ENCODE measurements around the gene PES1.
"Not testable (repeated sequence)": the region's sequence is repeated elsewhere in the genome, so short reads cannot be mapped to it uniquely, and the experiment has no call there.

The PES1 gene

DNA sequence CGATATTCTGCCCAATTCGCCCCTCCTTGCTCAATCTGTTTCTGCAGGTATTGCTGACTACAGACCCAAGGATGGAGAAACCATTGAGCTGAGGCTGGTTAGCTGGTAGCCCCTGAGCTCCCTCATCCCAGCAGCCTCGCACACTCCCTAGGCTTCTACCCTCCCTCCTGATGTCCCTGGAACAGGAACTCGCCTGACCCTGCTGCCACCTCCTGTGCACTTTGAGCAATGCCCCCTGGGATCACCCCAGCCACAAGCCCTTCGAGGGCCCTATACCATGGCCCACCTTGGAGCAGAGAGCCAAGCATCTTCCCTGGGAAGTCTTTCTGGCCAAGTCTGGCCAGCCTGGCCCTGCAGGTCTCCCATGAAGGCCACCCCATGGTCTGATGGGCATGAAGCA, 34.7 kb upstream of the PES1 start:
- peaks cover 12% of the 10 kb centered on the region for H3K36me3 ChIP-seq (ENCODE audit: insufficient read depth, low read length)
- H3K9me3 ChIP-seq (ENCODE audit: low read length), result no peaks in the 10 kb centered on the region
- H3K4me1 ChIP-seq (ENCODE audit: insufficient read depth, low read length), result no peaks in the 10 kb centered on the region
- no peaks in the 10 kb centered on the region for H3K27me3 ChIP-seq (ENCODE audit: control insufficient read depth in 1 of 2, insufficient read depth in 2 of 2, low read length in 2 of 2)
- no peak overlapping the region for H3K9ac ChIP-seq (ENCODE audit: low read length)
- no peak overlapping the region for H3K27ac ChIP-seq (ENCODE audit: low read depth, low read length)
- H3K4me3 ChIP-seq (ENCODE audit: low read depth in 1 of 2, low read length in 2 of 2), result no peak overlapping the region

DNA sequence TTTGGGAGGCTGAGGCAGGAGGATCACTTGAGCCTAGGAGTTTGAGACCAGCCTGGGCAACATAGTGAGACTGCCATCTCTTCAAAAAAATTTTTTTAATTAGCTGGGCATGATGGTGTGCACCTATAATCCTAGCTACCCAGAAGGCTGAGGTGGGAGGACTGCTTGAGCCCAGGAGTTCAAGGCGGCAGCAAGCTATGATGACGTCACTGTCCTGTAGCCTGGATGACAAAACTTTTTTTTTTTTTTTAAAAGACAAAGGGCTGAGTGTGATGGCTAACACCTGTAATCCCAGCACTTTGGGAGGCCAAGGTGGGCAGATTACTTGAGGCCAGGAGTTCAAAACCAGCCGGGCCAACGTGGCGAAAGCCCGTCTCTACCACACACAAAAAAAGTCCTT, 28.2 kb upstream of the PES1 start:
- not testable (repeated sequence) for H3K9ac ChIP-seq (ENCODE audit: low read length); H3K27ac ChIP-seq (ENCODE audit: low read depth, low read length); H3K4me1 ChIP-seq (ENCODE audit: insufficient read depth, low read length); H3K27me3 ChIP-seq (ENCODE audit: control insufficient read depth in 1 of 2, insufficient read depth in 2 of 2, low read length in 2 of 2); H3K9me3 ChIP-seq (ENCODE audit: low read length); H3K4me3 ChIP-seq (ENCODE audit: low read depth in 1 of 2, low read length in 2 of 2)
- peaks cover 27% of the 10 kb centered on the region for H3K36me3 ChIP-seq (ENCODE audit: insufficient read depth, low read length)

DNA sequence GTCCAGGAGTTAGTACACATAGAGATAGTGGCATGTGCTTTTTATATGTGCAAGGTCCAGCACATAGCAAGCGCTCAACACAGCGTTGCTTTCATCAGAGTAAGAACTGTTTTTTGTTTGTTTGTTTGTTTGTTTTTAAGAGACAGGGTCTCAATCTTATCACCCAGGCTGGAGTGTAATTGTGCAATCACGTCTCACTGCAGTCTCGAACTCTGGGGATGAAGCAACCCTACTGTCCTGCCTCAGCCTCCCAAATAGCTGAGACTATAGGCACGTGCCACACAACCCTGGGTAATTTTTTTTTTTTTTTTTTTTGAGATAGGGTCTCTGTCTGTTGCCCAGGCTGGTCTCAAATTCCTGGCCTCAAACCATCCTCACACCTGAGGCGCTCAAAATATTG, 26.1 kb upstream of the PES1 start:
- H3K9ac ChIP-seq (ENCODE audit: low read length), result no peak overlapping the region
- no peaks in the 10 kb centered on the region for H3K9me3 ChIP-seq (ENCODE audit: low read length)
- no peak overlapping the region for H3K4me3 ChIP-seq (ENCODE audit: low read depth in 1 of 2, low read length in 2 of 2)
- no peaks in the 10 kb centered on the region for H3K4me1 ChIP-seq (ENCODE audit: insufficient read depth, low read length)
- H3K36me3 ChIP-seq (ENCODE audit: insufficient read depth, low read length), result peaks cover 34% of the 10 kb centered on the region
- no peaks in the 10 kb centered on the region for H3K27me3 ChIP-seq (ENCODE audit: control insufficient read depth in 1 of 2, insufficient read depth in 2 of 2, low read length in 2 of 2)
- H3K27ac ChIP-seq (ENCODE audit: low read depth, low read length), result no peak overlapping the region

DNA sequence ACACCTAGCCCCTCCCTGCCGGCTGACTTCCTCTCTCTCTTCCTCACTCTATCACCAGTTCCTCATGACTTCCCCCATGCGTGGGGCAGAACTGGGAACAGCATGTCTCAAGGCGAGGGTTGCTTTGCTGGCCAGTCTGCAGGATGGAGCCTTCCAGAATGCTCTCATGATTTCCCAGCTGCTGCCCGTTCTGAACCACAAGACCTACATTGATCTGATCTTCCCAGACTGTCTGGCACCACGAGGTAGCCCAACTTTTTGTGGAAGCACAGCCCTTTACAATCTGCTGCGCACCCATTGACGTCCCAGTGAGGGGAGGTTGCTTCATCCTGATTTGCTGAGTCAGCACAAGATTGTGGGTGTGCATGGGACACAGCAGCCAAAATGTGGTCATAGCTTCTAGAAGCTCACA, 23.8 kb upstream of the PES1 start:
- Histone ChIP-seq H3K36me3 (ENCODE audit: insufficient read depth, low read length) (peaks cover 40% of the 10 kb centered on the region), H3K4me1 (ENCODE audit: insufficient read depth, low read length) (no peaks in the 10 kb centered on the region), H3K9ac (ENCODE audit: low read length) (no peak overlapping the region), H3K27ac (ENCODE audit: low read depth, low read length) (no peak overlapping the region), H3K27me3 (ENCODE audit: control insufficient read depth in 1 of 2, insufficient read depth in 2 of 2, low read length in 2 of 2) (no peaks in the 10 kb centered on the region), H3K9me3 (ENCODE audit: low read length) (no peaks in the 10 kb centered on the region), H3K4me3 (ENCODE audit: low read depth in 1 of 2, low read length in 2 of 2) (no peak overlapping the region)

DNA sequence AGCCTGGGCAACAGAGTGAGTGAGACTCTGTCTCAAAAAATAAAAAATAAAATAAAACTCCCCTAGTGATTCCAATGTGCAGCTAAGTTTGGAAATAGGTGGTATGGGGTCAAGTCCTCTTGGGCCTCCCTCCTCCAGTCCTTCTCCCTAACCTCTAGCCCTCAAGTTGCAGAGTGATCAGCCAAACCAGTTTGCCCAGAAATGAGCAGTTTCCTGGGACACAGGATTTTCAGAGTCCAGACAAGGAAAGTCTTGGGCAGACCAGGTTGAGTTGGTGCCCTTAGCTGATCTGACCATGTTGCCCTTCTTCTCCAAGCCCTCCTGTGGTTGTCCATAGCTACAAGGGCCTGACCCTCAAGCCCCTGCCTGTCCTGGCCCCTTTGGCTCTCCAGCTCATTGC, 23.2 kb upstream of the PES1 start:
- Histone ChIP-seq H3K9me3 (ENCODE audit: low read length) (no peaks in the 10 kb centered on the region), H3K27ac (ENCODE audit: low read depth, low read length) (no peak overlapping the region), H3K4me1 (ENCODE audit: insufficient read depth, low read length) (peaks cover 5% of the 10 kb centered on the region), H3K27me3 (ENCODE audit: control insufficient read depth in 1 of 2, insufficient read depth in 2 of 2, low read length in 2 of 2) (no peaks in the 10 kb centered on the region), H3K4me3 (ENCODE audit: low read depth in 1 of 2, low read length in 2 of 2) (no peak overlapping the region), H3K9ac (ENCODE audit: low read length) (no peak overlapping the region), H3K36me3 (ENCODE audit: insufficient read depth, low read length) (peaks cover 42% of the 10 kb centered on the region)

DNA sequence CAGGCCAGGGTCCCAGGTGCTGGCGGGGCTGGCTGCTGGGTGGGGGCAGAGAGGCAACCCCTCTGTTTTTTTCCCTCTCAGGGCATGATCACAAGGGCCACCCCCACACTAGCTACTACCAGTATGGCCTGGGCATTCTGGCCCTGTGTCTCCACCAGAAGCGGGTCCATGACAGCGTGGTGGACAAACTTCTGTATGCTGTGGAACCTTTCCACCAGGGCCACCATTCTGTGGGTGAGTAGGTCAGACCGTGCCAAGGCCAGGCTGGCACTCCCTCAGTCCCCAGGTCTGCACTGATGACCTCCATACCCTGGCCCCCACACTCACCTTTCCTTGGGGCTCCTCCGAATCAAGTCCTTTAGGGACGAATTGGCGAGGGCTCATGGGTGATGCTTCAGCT, 22.6 kb upstream of the PES1 start:
- H3K4me1 ChIP-seq (ENCODE audit: insufficient read depth, low read length), result peaks cover 11% of the 10 kb centered on the region
- H3K4me3 ChIP-seq (ENCODE audit: low read depth in 1 of 2, low read length in 2 of 2), result no peak overlapping the region
- no peaks in the 10 kb centered on the region for H3K9me3 ChIP-seq (ENCODE audit: low read length)
- no peak overlapping the region for H3K27ac ChIP-seq (ENCODE audit: low read depth, low read length)
- no peak overlapping the region for H3K9ac ChIP-seq (ENCODE audit: low read length)
- no peaks in the 10 kb centered on the region for H3K27me3 ChIP-seq (ENCODE audit: control insufficient read depth in 1 of 2, insufficient read depth in 2 of 2, low read length in 2 of 2)
- peaks cover 42% of the 10 kb centered on the region for H3K36me3 ChIP-seq (ENCODE audit: insufficient read depth, low read length)

DNA sequence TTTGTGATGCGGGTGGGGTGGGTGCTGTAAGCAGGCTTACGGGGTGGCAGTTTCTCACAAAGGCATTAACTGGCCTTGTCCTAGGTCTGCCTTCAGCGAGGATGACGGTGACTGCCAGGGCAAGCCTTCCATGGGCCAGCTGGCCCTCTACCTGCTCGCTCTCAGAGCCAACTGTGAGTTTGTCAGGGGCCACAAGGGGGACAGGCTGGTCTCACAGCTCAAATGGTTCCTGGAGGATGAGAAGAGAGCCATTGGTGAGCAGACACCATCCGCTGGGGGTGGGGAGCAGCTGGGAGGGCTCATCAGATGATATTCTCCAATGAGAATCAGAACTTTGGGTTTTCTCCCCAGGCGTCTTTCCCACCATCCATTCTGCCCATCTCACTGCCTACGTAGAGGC, 21.1 kb upstream of the PES1 start:
- no peaks in the 10 kb centered on the region for H3K9me3 ChIP-seq (ENCODE audit: low read length)
- H3K27me3 ChIP-seq (ENCODE audit: control insufficient read depth in 1 of 2, insufficient read depth in 2 of 2, low read length in 2 of 2), result no peaks in the 10 kb centered on the region
- H3K4me3 ChIP-seq (ENCODE audit: low read depth in 1 of 2, low read length in 2 of 2), result no peak overlapping the region
- H3K27ac ChIP-seq (ENCODE audit: low read depth, low read length), result no peak overlapping the region
- H3K36me3 ChIP-seq (ENCODE audit: insufficient read depth, low read length), result peaks cover 42% of the 10 kb centered on the region
- peaks cover 26% of the 10 kb centered on the region for H3K4me1 ChIP-seq (ENCODE audit: insufficient read depth, low read length)
- H3K9ac ChIP-seq (ENCODE audit: low read length), result no peak overlapping the region

DNA sequence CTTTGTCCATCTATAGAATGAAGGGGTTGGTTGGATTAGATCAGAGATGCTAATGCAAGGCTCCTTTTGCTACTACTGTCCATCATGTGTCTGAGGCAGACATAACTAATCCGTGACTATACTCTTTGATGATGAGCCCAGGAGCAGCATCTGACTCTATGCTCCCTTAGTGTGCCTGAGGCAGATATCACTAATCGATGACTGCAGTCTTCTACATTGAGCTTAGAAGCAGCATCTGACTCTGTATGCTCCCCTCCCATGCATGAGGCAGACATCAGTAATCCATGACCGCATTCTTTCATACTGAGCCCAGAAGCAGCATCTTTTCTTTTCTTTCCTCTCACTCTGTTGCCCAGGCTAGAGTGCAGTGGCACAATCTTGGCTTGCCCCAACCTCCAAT, 19.5 kb upstream of the PES1 start:
- Histone ChIP-seq H3K4me3 (ENCODE audit: low read depth in 1 of 2, low read length in 2 of 2) (no peak overlapping the region), H3K36me3 (ENCODE audit: insufficient read depth, low read length) (peaks cover 42% of the 10 kb centered on the region), H3K27ac (ENCODE audit: low read depth, low read length) (no peak overlapping the region)

DNA sequence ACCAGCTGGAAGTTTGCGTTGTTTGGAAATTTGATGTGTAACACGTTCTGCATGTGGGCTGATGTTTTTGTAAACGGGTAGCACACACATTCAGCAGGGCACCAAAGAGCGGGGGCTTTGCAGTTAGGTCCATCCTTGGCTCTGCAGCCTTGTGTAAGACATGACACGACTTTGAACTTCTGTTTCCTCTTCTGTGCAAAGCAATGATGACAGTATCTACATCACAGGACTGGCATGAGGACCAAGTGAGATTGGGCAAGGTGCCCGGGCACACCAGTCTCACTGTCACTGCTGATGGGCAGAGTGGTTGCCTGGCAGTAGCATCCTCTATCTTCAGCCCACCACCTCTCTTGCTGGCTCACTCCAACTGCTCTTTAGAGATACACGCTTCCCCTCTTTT, 18.6 kb upstream of the PES1 start:
- Histone ChIP-seq H3K36me3 (ENCODE audit: insufficient read depth, low read length) (peaks cover 35% of the 10 kb centered on the region), H3K4me1 (ENCODE audit: insufficient read depth, low read length) (peaks cover 40% of the 10 kb centered on the region), H3K9me3 (ENCODE audit: low read length) (no peaks in the 10 kb centered on the region), H3K27ac (ENCODE audit: low read depth, low read length) (no peak overlapping the region), H3K4me3 (ENCODE audit: low read depth in 1 of 2, low read length in 2 of 2) (no peak overlapping the region), H3K9ac (ENCODE audit: low read length) (no peak overlapping the region), H3K27me3 (ENCODE audit: control insufficient read depth in 1 of 2, insufficient read depth in 2 of 2, low read length in 2 of 2) (no peaks in the 10 kb centered on the region)

More for the DNA sequence above, 19.5 kb upstream of the PES1 start:
- H3K9ac ChIP-seq (ENCODE audit: low read length), result no peak overlapping the region
- no peaks in the 10 kb centered on the region for H3K9me3 ChIP-seq (ENCODE audit: low read length)
- peaks cover 32% of the 10 kb centered on the region for H3K4me1 ChIP-seq (ENCODE audit: insufficient read depth, low read length)
- no peaks in the 10 kb centered on the region for H3K27me3 ChIP-seq (ENCODE audit: control insufficient read depth in 1 of 2, insufficient read depth in 2 of 2, low read length in 2 of 2)

DNA sequence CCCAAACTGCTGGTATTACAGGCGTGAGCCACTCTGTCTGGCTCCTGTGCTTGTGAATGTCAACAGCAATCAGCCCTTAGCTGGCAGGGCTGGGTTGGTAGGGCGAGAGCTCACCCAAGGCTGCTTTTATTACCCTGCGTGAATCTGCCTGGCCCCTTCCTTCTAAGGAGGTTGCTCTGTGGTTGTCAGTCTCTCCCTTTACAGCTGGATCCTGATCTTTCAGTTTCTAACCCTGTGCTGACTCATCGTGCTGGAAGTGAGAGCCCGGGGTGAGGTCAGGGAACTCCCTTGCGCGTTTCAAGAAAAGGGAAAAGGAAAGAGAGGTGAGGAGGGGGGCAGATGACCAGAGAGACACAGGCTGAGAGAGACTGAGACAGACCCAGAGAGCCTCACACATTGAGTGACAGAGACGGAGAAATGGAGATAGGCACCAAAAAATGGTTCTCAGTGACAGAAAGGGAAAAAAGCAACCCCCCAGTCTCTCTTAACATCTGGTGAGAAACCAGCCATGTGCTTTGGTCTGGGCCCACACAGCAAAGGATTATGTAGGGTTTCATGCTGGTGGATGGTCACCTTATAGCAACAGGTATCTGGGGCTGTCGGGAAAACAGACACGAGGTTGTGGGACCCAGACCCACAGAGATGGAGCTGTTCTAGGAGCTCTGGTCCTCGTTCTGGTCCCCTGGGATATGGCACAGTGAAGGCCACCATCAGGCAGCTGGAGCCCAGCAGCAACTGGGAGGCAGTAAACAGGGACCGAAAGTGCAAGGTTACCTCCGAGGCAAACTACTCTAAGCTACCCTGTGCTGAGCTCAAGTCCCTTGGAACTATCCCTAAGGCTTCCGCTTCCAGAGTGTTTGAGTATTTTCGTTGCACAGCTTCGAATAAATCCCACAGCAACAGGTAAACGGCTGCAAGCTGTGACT, 17.8 kb upstream of the PES1 start:
- Histone ChIP-seq H3K4me1 (ENCODE audit: insufficient read depth, low read length) (peaks cover 43% of the 10 kb centered on the region), H3K4me3 (ENCODE audit: low read depth in 1 of 2, low read length in 2 of 2) (peak overlapping the region in 1 of 2 donors; percentile 94), H3K27me3 (ENCODE audit: control insufficient read depth in 1 of 2, insufficient read depth in 2 of 2, low read length in 2 of 2) (no peaks in the 10 kb centered on the region), H3K9ac (ENCODE audit: low read length) (no peak overlapping the region), H3K9me3 (ENCODE audit: low read length) (no peaks in the 10 kb centered on the region), H3K27ac (ENCODE audit: low read depth, low read length) (peak overlapping the region; percentile 40), H3K36me3 (ENCODE audit: insufficient read depth, low read length) (peaks cover 29% of the 10 kb centered on the region)

DNA sequence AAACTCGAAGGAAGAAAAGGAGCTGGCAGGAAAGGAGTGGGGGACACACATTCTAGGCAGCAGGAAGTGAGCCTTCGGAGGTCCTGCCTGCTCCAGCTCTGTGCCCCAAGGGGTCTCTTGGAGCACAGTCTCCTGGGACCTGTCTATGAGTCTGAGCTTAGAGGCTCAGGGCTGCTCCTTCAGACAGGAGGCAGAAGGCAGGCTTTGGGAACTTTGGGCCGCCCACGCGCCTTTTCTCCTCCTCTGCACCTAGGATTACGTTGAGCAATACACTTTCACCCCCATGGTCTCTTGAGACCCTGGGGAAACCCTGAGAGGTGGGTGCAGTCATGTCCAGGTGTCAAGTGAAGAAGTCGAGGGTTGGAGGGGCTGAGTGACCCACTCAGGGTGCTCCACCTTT, 16.2 kb upstream of the PES1 start:
- peaks cover 43% of the 10 kb centered on the region for H3K4me1 ChIP-seq (ENCODE audit: insufficient read depth, low read length)
- peak overlapping the region; percentile 56 to 94 for H3K4me3 ChIP-seq (ENCODE audit: low read depth in 1 of 2, low read length in 2 of 2)

More for the DNA sequence above, 16.2 kb upstream of the PES1 start:
- no peaks in the 10 kb centered on the region for H3K9me3 ChIP-seq (ENCODE audit: low read length)
- no peaks in the 10 kb centered on the region for H3K27me3 ChIP-seq (ENCODE audit: control insufficient read depth in 1 of 2, insufficient read depth in 2 of 2, low read length in 2 of 2)
- peak overlapping the region; percentile 82 for H3K27ac ChIP-seq (ENCODE audit: low read depth, low read length)
- H3K9ac ChIP-seq (ENCODE audit: low read length), result no peak overlapping the region
- H3K36me3 ChIP-seq (ENCODE audit: insufficient read depth, low read length), result peaks cover 20% of the 10 kb centered on the region

Data from muscle layer of colon (tissue), 2 donors.